CD14-positive monocyte (primary cell): ENCODE results near the gene HCRTR1. TPM values are rescaled to one million over a fixed set of nuclear protein-coding genes. Genes with fewer than 3 reads are reported as not detected.

Source experiments
- DNase-seq, 3 donors: peaks; one replicate each; pipeline ENCODE4 v3.0.0-alpha.2; 2011 to 2022
- H2AFZ ChIP-seq: 2 replicates; pipeline ENCODE4 v1.6.0; 2012; ENCODE audit warnings: mild to moderate bottlenecking, low read depth, low read length, inconsistent platforms; ENCODE audit not compliant: insufficient read depth, poor library complexity, severe bottlenecking
- H3K27ac ChIP-seq, 2 donors: 1 replicate in 1 of 2; 2 replicates in 1 of 2; pipeline ENCODE4 v1.5.1; 2012 to 2013; ENCODE audit warnings: low read length in 2 of 2, control low read depth in 1 of 2, inconsistent platforms in 1 of 2, low read depth in 1 of 2, mild to moderate bottlenecking in 1 of 2
- H3K27me3 ChIP-seq, 2 donors: one replicate each; pipeline versions ENCODE4 v1.6.0 to v1.6.1; 2011 to 2013; ENCODE audit warnings: low read length in 2 of 2; ENCODE audit not compliant: control insufficient read depth in 2 of 2, insufficient read depth in 2 of 2
- H3K36me3 ChIP-seq, 2 donors: replicated peaks in 1 of 2; 1 replicate in 1 of 2; 2 replicates in 1 of 2; pipeline versions ENCODE4 v1.5.1 to v1.6.1; 2012 to 2013; ENCODE audit warnings: low read length in 2 of 2, control low read depth in 1 of 2, inconsistent platforms in 1 of 2, mild to moderate bottlenecking in 1 of 2; ENCODE audit not compliant: insufficient read depth in 2 of 2, control insufficient read depth in 1 of 2
- H3K4me1 ChIP-seq, 2 donors: 1 replicate in 1 of 2; 2 replicates in 1 of 2; pipeline versions ENCODE4 v1.5.1 to v1.6.1; 2012 to 2013; ENCODE audit warnings: low read length in 2 of 2, control low read depth in 1 of 2, inconsistent platforms in 1 of 2, mild to moderate bottlenecking in 1 of 2, moderate library complexity in 1 of 2; ENCODE audit not compliant: insufficient read depth in 2 of 2, control insufficient read depth in 1 of 2
- H3K4me2 ChIP-seq: replicated peaks from 2 replicates; pipeline ENCODE3; 2012; ENCODE audit warnings: low read length, moderate library complexity, mild to moderate bottlenecking; ENCODE audit not compliant: poor library complexity, severe bottlenecking; ENCODE audit errors: extremely low read depth
- H3K4me3 ChIP-seq, 3 experiments: fragments of 200-600 bp in 1 of 3; sonication (generic) in 1 of 3; replicated peaks in 1 of 3; 1 replicate in 2 of 3; 2 replicates in 1 of 3; pipeline ENCODE4 v1.5.1; 2011 to 2013; ENCODE audit warnings: low read length in 3 of 3, mild to moderate bottlenecking in 3 of 3, control low read depth in 2 of 3, low read depth in 2 of 3, inconsistent platforms in 1 of 3, moderate library complexity in 1 of 3
- H3K79me2 ChIP-seq: 2 replicates; pipeline ENCODE4 v1.6.0; 2012; ENCODE audit warnings: mild to moderate bottlenecking, control low read depth, inconsistent platforms, low read length, moderate library complexity; ENCODE audit not compliant: insufficient read depth
- H3K9ac ChIP-seq: 2 replicates; pipeline ENCODE4 v1.6.0; 2017; ENCODE audit warnings: low read length, mild to moderate bottlenecking; ENCODE audit not compliant: insufficient read depth, poor library complexity, severe bottlenecking
- H3K9me3 ChIP-seq, 2 donors: replicated peaks in 1 of 2; 1 replicate in 1 of 2; 2 replicates in 1 of 2; pipeline versions ENCODE4 v1.5.1 to v1.6.1; 2012 to 2013; ENCODE audit warnings: low read length in 2 of 2, control low read depth in 1 of 2; ENCODE audit not compliant: control insufficient read depth in 1 of 2, insufficient read depth in 1 of 2
- H4K20me1 ChIP-seq: 2 replicates; pipeline ENCODE4 v1.6.0; 2012; ENCODE audit warnings: mild to moderate bottlenecking, low read length, control low read depth, moderate library complexity; ENCODE audit not compliant: insufficient read depth
- H3K27ac Mint-ChIP-seq, 7 donors: one replicate each; pipeline ENCODE4 v1.8.0; 2020; ENCODE audit warnings: mild to moderate bottlenecking in 7 of 7, mixed read lengths in 7 of 7, moderate library complexity in 6 of 7, inconsistent platforms in 2 of 7
- H3K27me3 Mint-ChIP-seq, 3 donors: one replicate each; pipeline ENCODE4 v1.8.0; 2021 to 2022; ENCODE audit warnings: low read depth in 3 of 3, mild to moderate bottlenecking in 3 of 3, mixed read lengths in 3 of 3, moderate library complexity in 3 of 3, inconsistent platforms in 1 of 3
- H3K36me3 Mint-ChIP-seq, 2 donors: one replicate each; pipeline ENCODE4 v1.8.0; 2020; ENCODE audit warnings: mixed read lengths in 2 of 2, inconsistent platforms in 1 of 2, mild to moderate bottlenecking in 1 of 2
- H3K4me1 Mint-ChIP-seq: one replicate; pipeline ENCODE4 v1.8.0; 2020; ENCODE audit warnings: mild to moderate bottlenecking, mixed read lengths
- H3K4me3 Mint-ChIP-seq, 2 donors: one replicate each; pipeline ENCODE4 v1.8.0; 2020; ENCODE audit warnings: mild to moderate bottlenecking in 2 of 2, mixed read lengths in 2 of 2, moderate library complexity in 1 of 2
- H3K9me3 Mint-ChIP-seq, 7 donors: one replicate each; pipeline ENCODE4 v1.8.0; 2020 to 2022; ENCODE audit warnings: mixed read lengths in 7 of 7, mild to moderate bottlenecking in 6 of 7, moderate library complexity in 6 of 7, inconsistent platforms in 2 of 7
- CTCF ChIP-seq: fragments of 200-600 bp; IDR thresholded peaks from one replicate; pipeline ENCODE4 v1.8.0; 2022; ENCODE audit warnings: antibody characterized with exemption, mild to moderate bottlenecking
- WGBS: methylation state at CpG from one replicate; pipeline ENCODE4 v1.1.5; 2013; ENCODE audit warnings: missing lambda C conversion rate; ENCODE audit not compliant: insufficient coverage; 5-methylcytosine and 5-hydroxymethylcytosine counted together
- intact Hi-C, 2 donors: fragments of 100-400 bp; cut with micrococcal nuclease; formaldehyde crosslinking; loops; one replicate each; pipeline versions ENCODE4 v1.15.0 to v1.15.1; 2023
- polyA plus RNA-seq, 3 donors: library from polyadenylated mRNA; depleted of rRNA in 1 of 3; unstranded in 2 of 3; stranded (reverse) in 1 of 3; fragments of 300-500 nt in 2 of 3; fragments of >200 nt in 1 of 3; fragmentation: Illumina TruSeq in 2 of 3; gene quantifications; 1 replicate in 2 of 3; 2 replicates in 1 of 3; pipeline ENCODE4 v1.2.3, GENCODE V29; 2012 to 2021

HCRTR1 gene
- polyA plus RNA-seq, 3 donors, result not detected

GRCh38 chr1:31607360-31607759 is 10.1 kb upstream of the HCRTR1 start:
- Mint-ChIP-seq H3K9me3 (peaks cover 0 to 5% (median 2%) of the 10 kb centered on the region in 7 donors), H3K4me3 (no peak overlapping the region), H3K36me3 (no peaks in the 10 kb centered on the region), H3K27me3 (peaks cover 3 to 7% (median 7%) of the 10 kb centered on the region in 3 donors), H3K27ac (peak overlapping the region in 5 of 7 donors; percentile 17 to 93 (median 72)), H3K4me1 (peaks cover 27% of the 10 kb centered on the region)
- Histone ChIP-seq H3K27ac (no peak overlapping the region), H4K20me1 (no peaks in the 10 kb centered on the region), H3K36me3 (no peaks in the 10 kb centered on the region), H3K4me3 (no peak overlapping the region), H3K79me2 (no peaks in the 10 kb centered on the region), H3K27me3 (no peaks in the 10 kb centered on the region), H3K9ac (no peak overlapping the region), H3K9me3 (peaks cover 0 to 2% of the 10 kb centered on the region in 2 donors), H3K4me2 (no peak overlapping the region), H2AFZ (no peak overlapping the region), H3K4me1 (peaks cover 12 to 13% of the 10 kb centered on the region in 2 donors)
- intact Hi-C loops, result loop anchor here in 1 of 2 donors (5.0 kb wide), 1 partner anchor 35 kb away; the partner anchor contains the start of gene PEF1
- no peak for TF ChIP-seq CTCF
- WGBS, result no CpG with 5 or more reads among the region's 5 CpGs
- no peak for DNase-seq

GRCh38 chr1:31609514-31610118 is 7.9 kb upstream of the HCRTR1 start:
- H3K9ac ChIP-seq, result no peak overlapping the region
- no peak overlapping the region for H3K4me2 ChIP-seq
- H3K4me1 ChIP-seq, result peaks cover 12 to 13% of the 10 kb centered on the region in 2 donors
- no peaks in the 10 kb centered on the region for H3K27me3 ChIP-seq
- no peaks in the 10 kb centered on the region for H4K20me1 ChIP-seq
- no peak overlapping the region for H2AFZ ChIP-seq
- H3K27ac Mint-ChIP-seq, result peak overlapping the region in 3 of 7 donors; percentile 2 to 83 (median 44)
- H3K27ac ChIP-seq, result no peak overlapping the region
- no peaks in the 10 kb centered on the region for H3K36me3 Mint-ChIP-seq
- peaks cover 27% of the 10 kb centered on the region for H3K4me1 Mint-ChIP-seq
- WGBS, result no CpG with 5 or more reads among the region's 1 CpG
- intact Hi-C loops, result loop anchor here in 1 of 2 donors (5.0 kb wide), 1 partner anchor 33 kb away; the partner anchor contains the start of gene PEF1
- H3K79me2 ChIP-seq, result no peaks in the 10 kb centered on the region
- peaks cover 3 to 8% (median 6%) of the 10 kb centered on the region in 3 donors for H3K27me3 Mint-ChIP-seq
- no peak for TF ChIP-seq CTCF
- H3K4me3 ChIP-seq, result no peak overlapping the region
- DNase-seq, result no peak
- peaks cover 0 to 4% (median 0%) of the 10 kb centered on the region in 7 donors for H3K9me3 Mint-ChIP-seq
- H3K4me3 Mint-ChIP-seq, result no peak overlapping the region
- H3K9me3 ChIP-seq, result peaks cover 0 to 2% of the 10 kb centered on the region in 2 donors
- no peaks in the 10 kb centered on the region for H3K36me3 ChIP-seq
